ENCODE data around the gene NOVA2.

DNA sequence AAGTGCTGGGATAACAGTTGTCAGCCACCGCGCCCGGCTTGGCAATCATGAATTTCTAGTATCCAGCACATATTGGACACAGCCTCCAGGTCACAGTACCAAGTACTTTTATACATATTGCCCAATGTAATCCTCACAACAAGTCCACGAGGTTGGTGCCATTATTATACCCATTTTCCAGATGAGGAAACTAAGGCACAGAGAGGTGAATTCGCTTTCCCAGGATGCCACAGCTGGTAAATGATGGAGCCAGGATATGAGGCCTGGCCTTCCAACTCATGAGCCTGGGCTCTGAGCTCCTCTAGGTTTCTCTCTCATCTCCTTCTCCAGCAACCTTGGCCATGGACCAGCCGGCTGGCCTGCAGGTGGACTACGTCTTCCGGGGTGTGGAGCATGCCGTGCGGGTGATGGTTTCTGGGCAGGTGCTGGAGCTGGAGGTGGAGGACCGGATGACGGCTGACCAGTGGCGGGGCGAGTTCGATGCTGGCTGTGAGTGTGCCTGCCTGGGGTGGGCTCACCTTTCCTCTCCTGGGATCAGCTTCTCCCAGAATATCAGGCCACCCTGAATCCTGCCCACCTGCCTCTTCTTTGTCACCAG is 29.1 kb upstream of the NOVA2 start:
- TF ChIP-seq, protein P1, sequence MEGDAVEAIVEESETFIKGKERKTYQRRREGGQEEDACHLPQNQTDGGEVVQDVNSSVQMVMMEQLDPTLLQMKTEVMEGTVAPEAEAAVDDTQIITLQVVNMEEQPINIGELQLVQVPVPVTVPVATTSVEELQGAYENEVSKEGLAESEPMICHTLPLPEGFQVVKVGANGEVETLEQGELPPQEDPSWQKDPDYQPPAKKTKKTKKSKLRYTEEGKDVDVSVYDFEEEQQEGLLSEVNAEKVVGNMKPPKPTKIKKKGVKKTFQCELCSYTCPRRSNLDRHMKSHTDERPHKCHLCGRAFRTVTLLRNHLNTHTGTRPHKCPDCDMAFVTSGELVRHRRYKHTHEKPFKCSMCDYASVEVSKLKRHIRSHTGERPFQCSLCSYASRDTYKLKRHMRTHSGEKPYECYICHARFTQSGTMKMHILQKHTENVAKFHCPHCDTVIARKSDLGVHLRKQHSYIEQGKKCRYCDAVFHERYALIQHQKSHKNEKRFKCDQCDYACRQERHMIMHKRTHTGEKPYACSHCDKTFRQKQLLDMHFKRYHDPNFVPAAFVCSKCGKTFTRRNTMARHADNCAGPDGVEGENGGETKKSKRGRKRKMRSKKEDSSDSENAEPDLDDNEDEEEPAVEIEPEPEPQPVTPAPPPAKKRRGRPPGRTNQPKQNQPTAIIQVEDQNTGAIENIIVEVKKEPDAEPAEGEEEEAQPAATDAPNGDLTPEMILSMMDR (IDR thresholded peaks at IDR 0.05 in 8 of 11, conservative IDR thresholded peaks at IDR 0.05 in 3 of 11), result no peak
- TF ChIP-seq POLR2A (IDR thresholded peaks at IDR 0.05), result no peak
